H1 (cell line): ENCODE data around the gene TNFAIP8. TPM values are rescaled to one million over a fixed set of nuclear protein-coding genes. Genes with fewer than 3 reads are reported as not detected.

Experiments used
- CTCF ChIA-PET: fragments of 300-600 bp; sonication (Branson Sonifier 250); formaldehyde crosslinking; loops from one replicate; lab custom pipeline; 2021; ENCODE audit not compliant: partially characterized antibody; lab: Charles Lee
- POLR2A ChIA-PET: fragments of 300-600 bp; sonication (Branson Sonifier 250); formaldehyde crosslinking; loops from one replicate; lab custom pipeline; 2021; ENCODE audit warnings: inconsistent platforms; ENCODE audit not compliant: partially characterized antibody; lab: Charles Lee
- DNase-seq, 2 experiments: peaks; one replicate each; pipeline versions ENCODE4 v3.0.0 to v3.0.0-alpha.2; 2010 to 2022; ENCODE audit warnings: low spot score in 2 of 2, low read depth in 1 of 2, mixed read lengths in 1 of 2
- FAIRE-seq: peaks from 2 replicates; lab custom pipeline; 2011; peaks lifted over from hg19 to GRCh38; lab: Jason Lieb, UNC
- H2AFZ ChIP-seq: 2 replicates; pipeline ENCODE4 v1.8.1; 2012; ENCODE audit warnings: low read length, inconsistent platforms
- H2AK5ac ChIP-seq: 2 replicates; pipeline ENCODE4 v1.6.1; 2013; ENCODE audit warnings: low read depth, low read length
- H2BK120ac ChIP-seq: replicated peaks from 2 replicates; pipeline ENCODE3; 2013; ENCODE audit warnings: low read depth, low read length, inconsistent platforms
- H2BK12ac ChIP-seq: 2 replicates; pipeline ENCODE4 v1.6.1; 2013; ENCODE audit warnings: low read depth, low read length
- H2BK15ac ChIP-seq: 2 replicates; pipeline ENCODE4 v1.6.1; 2013; ENCODE audit warnings: low read length
- H2BK20ac ChIP-seq: 2 replicates; pipeline ENCODE4 v1.6.1; 2013; ENCODE audit warnings: low read length
- H2BK5ac ChIP-seq: 2 replicates; pipeline ENCODE4 v1.6.1; 2013; ENCODE audit warnings: low read depth, low read length
- H3K14ac ChIP-seq: 2 replicates; pipeline ENCODE4 v1.6.1; 2013; ENCODE audit warnings: inconsistent platforms; ENCODE audit not compliant: insufficient read length
- H3K18ac ChIP-seq: 2 replicates; pipeline ENCODE4 v1.6.1; 2013; ENCODE audit warnings: low read length; ENCODE audit errors: extremely low read depth
- H3K23ac ChIP-seq: 2 replicates; pipeline ENCODE4 v1.6.1; 2013; ENCODE audit warnings: inconsistent platforms; ENCODE audit not compliant: insufficient read length
- H3K23me2 ChIP-seq: 2 replicates; pipeline ENCODE4 v1.6.1; 2013; ENCODE audit warnings: low read depth, low read length
- H3K27ac ChIP-seq: 2 replicates; pipeline ENCODE4 v1.6.1; 2011; ENCODE audit warnings: low read depth, low read length, inconsistent platforms
- H3K27me3 ChIP-seq, 4 experiments: replicated peaks in 1 of 4; 1 replicate in 1 of 4; 2 replicates in 3 of 4; pipeline versions ENCODE4 v1.6.1 to v1.8.1; 2011 to 2013; ENCODE audit warnings: low read length in 3 of 4, mild to moderate bottlenecking in 3 of 4, inconsistent platforms in 2 of 4, mixed read lengths in 2 of 4, moderate library complexity in 1 of 4; ENCODE audit not compliant: control insufficient read depth in 3 of 4, insufficient read depth in 3 of 4; ENCODE audit errors: extremely low read depth in 1 of 4
- H3K36me3 ChIP-seq, 4 experiments: 2 replicates each; pipeline versions ENCODE4 v1.6.1 to v1.8.1; 2011 to 2013; ENCODE audit warnings: mild to moderate bottlenecking in 4 of 4, low read length in 3 of 4, moderate library complexity in 2 of 4, control low read depth in 1 of 4, inconsistent platforms in 1 of 4; ENCODE audit not compliant: insufficient read depth in 4 of 4, control insufficient read depth in 2 of 4
- H3K4ac ChIP-seq: replicated peaks from 2 replicates; pipeline ENCODE3; 2013; ENCODE audit warnings: low read length, low read depth, mixed read lengths, inconsistent platforms; ENCODE audit not compliant: insufficient read length
- H3K4me1 ChIP-seq, 4 experiments: replicated peaks in 1 of 4; 1 replicate in 1 of 4; 2 replicates in 3 of 4; pipeline versions ENCODE4 v1.6.1 to v1.8.1; 2011 to 2013; ENCODE audit warnings: low read length in 3 of 4, inconsistent platforms in 2 of 4, mixed read lengths in 1 of 4; ENCODE audit not compliant: insufficient read depth in 4 of 4, control insufficient read depth in 3 of 4
- H3K4me2 ChIP-seq, 2 experiments: 2 replicates each; pipeline versions ENCODE4 v1.6.1 to v1.8.1; 2011 to 2013; ENCODE audit warnings: low read depth in 2 of 2, low read length in 2 of 2, control low read depth in 1 of 2, inconsistent platforms in 1 of 2, mild to moderate bottlenecking in 1 of 2; ENCODE audit not compliant: insufficient read depth in 1 of 2
- H3K4me3 ChIP-seq, 4 experiments: fragments of 200-600, 300-600 bp in 1 of 4; sonication (generic), shearing (Covaris generic), sonication (Bioruptor Twin) in 1 of 4; 2 replicates each; pipeline versions ENCODE4 v1.5.1 to v1.8.1; 2011 to 2016; ENCODE audit warnings: low read length in 4 of 4, low read depth in 3 of 4, control low read depth in 2 of 4, inconsistent platforms in 2 of 4, mild to moderate bottlenecking in 2 of 4, mixed read lengths in 1 of 4, moderate library complexity in 1 of 4; ENCODE audit not compliant: insufficient read depth in 2 of 4; ENCODE audit errors: extremely low read depth in 1 of 4
- H3K56ac ChIP-seq: replicated peaks from 2 replicates; pipeline ENCODE3; 2013; ENCODE audit warnings: low read depth, mild to moderate bottlenecking, mixed read lengths, low read length, inconsistent platforms; ENCODE audit not compliant: insufficient read length
- H3K79me1 ChIP-seq: 2 replicates; pipeline ENCODE4 v1.6.1; 2013; ENCODE audit warnings: low read depth, low read length, control low read depth
- H3K79me2 ChIP-seq, 2 experiments: 2 replicates each; pipeline versions ENCODE4 v1.6.1 to v1.8.1; 2012 to 2013; ENCODE audit warnings: low read length in 2 of 2, mild to moderate bottlenecking in 2 of 2, inconsistent platforms in 1 of 2; ENCODE audit not compliant: insufficient read depth in 2 of 2, control insufficient read depth in 1 of 2
- H3K9ac ChIP-seq, 4 experiments: replicated peaks in 1 of 4; 1 replicate in 1 of 4; 2 replicates in 3 of 4; pipeline versions ENCODE4 v1.6.1 to v1.8.1; 2011 to 2013; ENCODE audit warnings: low read depth in 3 of 4, low read length in 3 of 4, control low read depth in 2 of 4, mild to moderate bottlenecking in 2 of 4, moderate library complexity in 2 of 4, inconsistent platforms in 1 of 4; ENCODE audit errors: extremely low read depth in 1 of 4
- H3K9me3 ChIP-seq, 2 experiments: 2 replicates each; pipeline versions ENCODE4 v1.6.1 to v1.8.1; 2012 to 2013; ENCODE audit warnings: mild to moderate bottlenecking in 2 of 2, moderate library complexity in 2 of 2, control low read depth in 1 of 2, inconsistent platforms in 1 of 2, low read depth in 1 of 2, low read length in 1 of 2, mixed read lengths in 1 of 2; ENCODE audit not compliant: insufficient read depth in 2 of 2
- H4K20me1 ChIP-seq, 2 experiments: replicated peaks in 1 of 2; 2 replicates each; pipeline versions ENCODE3 to v1.8.1; 2011 to 2013; ENCODE audit warnings: inconsistent platforms in 2 of 2, low read length in 2 of 2, mild to moderate bottlenecking in 1 of 2; ENCODE audit not compliant: insufficient read depth in 2 of 2, control insufficient read depth in 1 of 2
- H4K5ac ChIP-seq: 2 replicates; pipeline ENCODE4 v1.6.1; 2013; ENCODE audit warnings: low read length, low read depth, mixed read lengths, inconsistent platforms; ENCODE audit not compliant: insufficient read length
- H4K8ac ChIP-seq: 2 replicates; pipeline ENCODE4 v1.8.0; 2013; ENCODE audit warnings: mild to moderate bottlenecking, moderate library complexity, low read length, inconsistent platforms; ENCODE audit not compliant: insufficient read depth; ENCODE audit errors: extremely low read depth
- H4K91ac ChIP-seq: replicated peaks from 2 replicates; pipeline ENCODE3; 2013; ENCODE audit warnings: low read length, mixed read lengths, inconsistent platforms; ENCODE audit not compliant: insufficient read length
- CHD2 ChIP-seq: IDR thresholded peaks from 2 replicates; pipeline ENCODE4 v1.6.1; 2012; ENCODE audit warnings: low read length, improper control_type of control experiment
- HDAC6 ChIP-seq: IDR thresholded peaks from one replicate; pipeline ENCODE4 v1.7.1; 2012; ENCODE audit warnings: low read depth, mild to moderate bottlenecking, inconsistent platforms, low read length, moderate library complexity
- KDM5A ChIP-seq: fragments of 200-600 bp; IDR thresholded peaks from 2 replicates; pipeline ENCODE4 v1.7.1; 2012; ENCODE audit warnings: mild to moderate bottlenecking, low read length, inconsistent platforms, mixed read lengths
- MAX ChIP-seq: IDR thresholded peaks from 2 replicates; pipeline ENCODE4 v1.6.1; 2012; ENCODE audit warnings: inconsistent platforms
- RFX5 ChIP-seq: IDR thresholded peaks from 2 replicates; pipeline ENCODE4 v1.6.1; 2011; ENCODE audit warnings: low read depth, low read length, improper control_type of control experiment, borderline replicate concordance
- SUZ12 ChIP-seq: fragments of 200-600 bp; sonication (generic); IDR thresholded peaks from 2 replicates; pipeline ENCODE4 v1.6.1; 2012; ENCODE audit warnings: mild to moderate bottlenecking, inconsistent platforms, low read length, moderate library complexity, mixed read lengths
- TBP ChIP-seq: IDR thresholded peaks from 2 replicates; pipeline ENCODE4 v1.6.1; 2011; ENCODE audit warnings: low read depth, low read length, improper control_type of control experiment
- WGBS, 2 experiments: shearing (Covaris generic) in 1 of 2; methylation state at CpG; one replicate each; pipeline versions ENCODE4 v1.1.6 to v1.1.7; 2013 to 2015; ENCODE audit warnings: low lambda C conversion rate in 2 of 2, mixed read lengths in 2 of 2, inconsistent platforms in 1 of 2, low coverage in 1 of 2, missing lambda C conversion rate in 1 of 2; ENCODE audit not compliant: insufficient replicate concordance in 2 of 2, insufficient coverage in 1 of 2, insufficient read length in 1 of 2; ENCODE audit errors: extremely low coverage in 1 of 2, missing lambda C conversion rate in 1 of 2; 5-methylcytosine and 5-hydroxymethylcytosine counted together
- polyA plus RNA-seq, 7 experiments: library from polyadenylated mRNA; depleted of rRNA in 3 of 7; stranded (reverse) in 5 of 7; unstranded in 2 of 7; fragments of >200 nt in 5 of 7; fragments of 200-250 nt in 2 of 7; gene quantifications; 1 replicate in 5 of 7; 2 replicates in 1 of 7; 4 replicates in 1 of 7; pipeline versions ENCODE4 v1.2.1 to v1.2.3, GENCODE V29; 2011 to 2013; ENCODE audit warnings: missing spikeins in 2 of 7, mixed read lengths in 2 of 7
- total RNA-seq: library from RNA; stranded (reverse); fragmentation: NEBNext Ultra II Directional; extraction: Animal tissue kit (Norgen Biotek cat#: 25700); gene quantifications from 2 replicates; pipeline ENCODE4 v1.2.1, GENCODE V29; 2021
- TF ChIP-seq, protein P1 (sequence below): IDR thresholded peaks from 2 replicates; pipeline ENCODE4 v1.6.1; 2011; ENCODE audit warnings: low read depth, mild to moderate bottlenecking, low read length; ENCODE audit not compliant: insufficient read depth

Gene TNFAIP8
- total and polyA plus RNA-seq, 2 of the 8 experiments (the other 6 are each of a cell fraction or from before 2014, with no cell fraction given), result 12.4 to 19.3 TPM

- no peak overlapping the region for H4K91ac ChIP-seq
- H3K18ac ChIP-seq, result no peak overlapping the region
- WGBS, 2 experiments, result 83% methylated on average over 10 of the region's 10 CpGs; no CpG with 5 or more reads in 1 of the 2 experiments
- H3K56ac ChIP-seq, result no peak overlapping the region
- DNase-seq, result no peak
- H3K9me3 ChIP-seq, result no peaks in the 10 kb centered on the region
- no peak overlapping the region for H3K14ac ChIP-seq
- peak overlapping the region; percentile 19; the same call in 1 of the 2 replicates for H2BK15ac ChIP-seq
- no peaks in the 10 kb centered on the region for H3K36me3 ChIP-seq
- H3K79me1 ChIP-seq, result no peaks in the 10 kb centered on the region; the same call in 1 of the 2 replicates
- H2BK5ac ChIP-seq, result peak overlapping the region; percentile 6; the same call in 1 of the 2 replicates
- H2AK5ac ChIP-seq, result 0 out of 2 replicates have a peak overlapping the region, but pooled peaks have one; percentile 46
- H2AFZ ChIP-seq, result no peak overlapping the region
- no peak overlapping the region for H3K4me3 ChIP-seq
- H2BK120ac ChIP-seq, result no peak overlapping the region
- H3K4me1 ChIP-seq, result peaks cover 0 to 14% (median 6%) of the 10 kb centered on the region in 4 experiments
- H3K9ac ChIP-seq, result no peak overlapping the region
- TF ChIP-seq RFX5 (no peak), HDAC6 (no peak), CHD2 (no peak), SUZ12 (no peak), TBP (no peak), MAX (no peak), KDM5A (no peak)
- TF ChIP-seq, protein P1, sequence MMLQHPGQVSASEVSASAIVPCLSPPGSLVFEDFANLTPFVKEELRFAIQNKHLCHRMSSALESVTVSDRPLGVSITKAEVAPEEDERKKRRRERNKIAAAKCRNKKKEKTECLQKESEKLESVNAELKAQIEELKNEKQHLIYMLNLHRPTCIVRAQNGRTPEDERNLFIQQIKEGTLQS, result no peak
- TF ChIP-seq, all 59 proteins: peak for 0
- CTCF ChIA-PET, result interaction anchor here (1.3 to 1.6 kb wide), 2 partner anchors 81 to 106 kb away, joined by 3 to 5 read pairs; no protein-coding TSS in a partner anchor
- POLR2A ChIA-PET, result no interaction called here
- Histone ChIP-seq H3K4ac (no peak overlapping the region), H3K79me2 (0 out of 4 replicates have a peak, but pooled peaks cover 0 to 6% of the 10 kb centered on the region in 2 experiments), H2BK20ac (no peak overlapping the region), H3K23ac (no peak overlapping the region), H3K27ac (no peak overlapping the region), H3K27me3 (no peaks in the 10 kb centered on the region), H3K23me2 (no peaks in the 10 kb centered on the region), H4K5ac (no peak overlapping the region), H2BK12ac (peak overlapping the region; percentile 71; the same call in 1 of the 2 replicates), H4K20me1 (no peaks in the 10 kb centered on the region), H4K8ac (no peak overlapping the region), H3K4me2 (0 out of 4 replicates have a peak overlapping the region, but pooled peaks of 1 of the 2 experiments have one; percentile 11)
- FAIRE-seq, result no peak
These were observed 26.8 kb upstream of the TNFAIP8 start for GRCh38 chr5:119328753-119329602.
